ENCODE data around the gene PARD3B. TPM values are rescaled to one million over a fixed set of nuclear protein-coding genes. Genes with fewer than 3 reads are reported as not detected.

The PARD3B gene
- total and polyA plus RNA-seq, 2 of the 4 experiments (the other 2 are of a cell fraction) = 3.3 to 15.6 TPM

GRCh38 chr2:204695506-204695905, 150.2 kb downstream of the PARD3B start:
- Histone ChIP-seq H3K27me3 (ENCODE audit: control insufficient read depth, insufficient read depth, low read length) (no peaks in the 10 kb centered on the region), H3K4me2 (ENCODE audit: low read depth, low read length) (no peak overlapping the region), H2AFZ (replicated peaks; ENCODE audit: low read length, poor library complexity) (no peak overlapping the region), H3K4me1 (ENCODE audit: control insufficient read depth, insufficient read depth, low read length) (peaks cover 3% of the 10 kb centered on the region; the same call in 1 of the 2 replicates), H4K91ac (ENCODE audit: insufficient read depth, low read depth, low read length) (no peak overlapping the region), H3K4me3 (ENCODE audit: insufficient read depth, low read depth, low read length) (no peak overlapping the region), H2BK15ac (ENCODE audit: low read depth, low read length) (no peak overlapping the region; the same call in 2 of the 3 replicates), H3K18ac (ENCODE audit: low read depth, low read length) (no peak overlapping the region), H3K9me1 (ENCODE audit: insufficient read depth, low read length) (no peaks in the 10 kb centered on the region), H4K8ac (ENCODE audit: low read depth in 2 of 2, low read length in 2 of 2) (0 out of 4 replicates have a peak overlapping the region, but pooled peaks of 1 of the 2 experiments have one; percentile 5), H2BK5ac (ENCODE audit: low read depth, low read length, poor library complexity, severe bottlenecking) (no peak overlapping the region), H3K9ac (ENCODE audit: low read depth, low read length) (no peak overlapping the region), H3K4ac (ENCODE audit: low read depth, low read length) (0 out of 2 replicates have a peak overlapping the region, but pooled peaks have one; percentile 24), H3K36me3 (ENCODE audit: control insufficient read depth, insufficient read depth, low read length) (no peaks in the 10 kb centered on the region), H3K27ac (ENCODE audit: insufficient read depth, low read length) (no peak overlapping the region), H2BK120ac (ENCODE audit: low read depth, low read length) (0 out of 2 replicates have a peak overlapping the region, but pooled peaks have one; percentile 54), H2BK20ac (ENCODE audit: low read depth, low read length) (no peak overlapping the region), H2AK5ac (ENCODE audit: low read depth, low read length) (no peak overlapping the region), H4K5ac (ENCODE audit: low read depth, low read length) (no peak overlapping the region), H2AK9ac (replicated peaks; ENCODE audit: low read depth, low read length, poor library complexity) (no peak overlapping the region), H3K56ac (ENCODE audit: extremely low read depth, insufficient read depth, low read length) (no peak overlapping the region), H4K20me1 (ENCODE audit: insufficient read depth, low read length) (no peaks in the 10 kb centered on the region), H3K23ac (ENCODE audit: low read depth, low read length) (no peak overlapping the region), H3K9me3 (ENCODE audit: control insufficient read depth, insufficient read depth, low read length) (no peaks in the 10 kb centered on the region), H3K79me1 (ENCODE audit: low read depth in 1 of 2, low read length in 2 of 2) (peaks cover 3 to 30% of the 10 kb centered on the region in 2 experiments), H3K14ac (replicated peaks; ENCODE audit: low read depth, low read length) (no peak overlapping the region; the same call in 1 of the 2 replicates)
- peak; percentile 44 for DNase-seq
- WGBS, 2 experiments (ENCODE audit: extremely low coverage in 2 of 2, insufficient read length in 1 of 2) = no CpG with 5 or more reads among the region's 1 CpG
- in situ Hi-C loops (cut with MboI; ENCODE audit: low sequenced_read_pairs) (loop anchor here (10.0 kb wide), 1 partner anchor 979 kb away; no protein-coding TSS in a partner anchor), dilution Hi-C loops (cut with HindIII; ENCODE audit: low sequenced_read_pairs, unreplicated experiment) (no loop called here), intact Hi-C loops (cut with micrococcal nuclease) (loop anchor here (5.0 kb wide), 1 partner anchor 167 kb away; no protein-coding TSS in a partner anchor)
- ChIA-PET CTCF (interaction anchor here (0.6 to 1.2 kb wide), 3 partner anchors 18 to 984 kb away, joined by 3 read pairs; no protein-coding TSS in a partner anchor), POLR2A (ENCODE audit: unreplicated experiment) (no interaction called here)
- peak; percentile 82 for ATAC-seq (ENCODE audit: low read depth)
- TF ChIP-seq USF2 (IDR thresholded peaks at IDR 0.05; ENCODE audit: low read depth, low read length) (no peak), ELK1 (IDR thresholded peaks at IDR 0.05; ENCODE audit: borderline replicate concordance, low read depth, low read length) (no peak), SMC3 (IDR thresholded peaks at IDR 0.05; ENCODE audit: low read depth, low read length) (no peak), MAZ (IDR thresholded peaks at IDR 0.05; ENCODE audit: borderline replicate concordance, low read depth, low read length) (no peak), CHD1 (IDR thresholded peaks at IDR 0.05; ENCODE audit: low read depth, low read length) (no peak), RCOR1 (IDR thresholded peaks at IDR 0.05; ENCODE audit: insufficient replicate concordance, low read length) (no peak), BHLHE40 (IDR thresholded peaks at IDR 0.05; ENCODE audit: low read depth, low read length) (no peak), CEBPB (IDR thresholded peaks at IDR 0.05; ENCODE audit: low read depth, low read length) (no peak), FOS (IDR thresholded peaks at IDR 0.05; ENCODE audit: low read depth, low read length) (no peak), POLR2A (IDR thresholded peaks at IDR 0.05; ENCODE audit: low read depth, low read length) (no peak), MXI1 (IDR thresholded peaks at IDR 0.05; ENCODE audit: borderline replicate concordance, low read depth, low read length) (no peak), MAFK (IDR thresholded peaks at IDR 0.05; ENCODE audit: low read depth, low read length) (no peak)
- TF ChIP-seq, protein P1, sequence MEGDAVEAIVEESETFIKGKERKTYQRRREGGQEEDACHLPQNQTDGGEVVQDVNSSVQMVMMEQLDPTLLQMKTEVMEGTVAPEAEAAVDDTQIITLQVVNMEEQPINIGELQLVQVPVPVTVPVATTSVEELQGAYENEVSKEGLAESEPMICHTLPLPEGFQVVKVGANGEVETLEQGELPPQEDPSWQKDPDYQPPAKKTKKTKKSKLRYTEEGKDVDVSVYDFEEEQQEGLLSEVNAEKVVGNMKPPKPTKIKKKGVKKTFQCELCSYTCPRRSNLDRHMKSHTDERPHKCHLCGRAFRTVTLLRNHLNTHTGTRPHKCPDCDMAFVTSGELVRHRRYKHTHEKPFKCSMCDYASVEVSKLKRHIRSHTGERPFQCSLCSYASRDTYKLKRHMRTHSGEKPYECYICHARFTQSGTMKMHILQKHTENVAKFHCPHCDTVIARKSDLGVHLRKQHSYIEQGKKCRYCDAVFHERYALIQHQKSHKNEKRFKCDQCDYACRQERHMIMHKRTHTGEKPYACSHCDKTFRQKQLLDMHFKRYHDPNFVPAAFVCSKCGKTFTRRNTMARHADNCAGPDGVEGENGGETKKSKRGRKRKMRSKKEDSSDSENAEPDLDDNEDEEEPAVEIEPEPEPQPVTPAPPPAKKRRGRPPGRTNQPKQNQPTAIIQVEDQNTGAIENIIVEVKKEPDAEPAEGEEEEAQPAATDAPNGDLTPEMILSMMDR (conservative IDR thresholded peaks at IDR 0.05; ENCODE audit: low read depth, low read length) = no peak
- BruUV-seq (replicated peaks) = no TSS peak
